Measurements from ENCODE around the gene GRK4. TPM values are rescaled to one million over a fixed set of nuclear protein-coding genes. Genes with fewer than 3 reads are reported as not detected.

GRK4 gene

DNA sequence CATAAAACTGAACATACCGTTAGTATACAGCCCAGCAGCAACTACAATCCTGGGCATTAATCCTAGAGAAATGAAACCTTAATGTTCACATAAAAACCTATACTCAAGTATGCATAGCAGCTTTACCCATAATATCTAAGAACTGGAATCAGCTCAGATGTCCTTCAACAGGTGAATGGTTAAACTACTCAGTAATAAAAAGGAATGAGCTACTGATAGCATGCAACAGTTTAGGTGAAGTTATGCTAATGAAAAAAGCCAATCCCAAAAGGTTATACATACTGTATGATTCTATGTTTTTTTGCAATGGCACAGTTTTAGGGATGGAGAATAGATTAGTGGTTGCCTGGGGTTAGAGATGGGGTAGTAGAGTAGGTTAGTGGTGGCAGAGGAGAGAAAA lies 120.4 kb downstream of the GRK4 start:
- Histone ChIP-seq H3K36me3 (replicated peaks in 1 of 2; ENCODE audit: control insufficient read depth in 2 of 2, insufficient read depth in 2 of 2, low read length in 2 of 2) (peaks cover 3 to 29% of the 10 kb centered on the region in 2 donors), H3K23ac (ENCODE audit: low read depth, low read length, poor library complexity) (no peak overlapping the region), H3K27me3 (ENCODE audit: control insufficient read depth in 3 of 3, insufficient read depth in 3 of 3, low read depth in 1 of 3, low read length in 3 of 3) (no peaks in the 10 kb centered on the region), H2BK15ac (ENCODE audit: low read length) (no peak overlapping the region), H2BK12ac (ENCODE audit: low read length) (no peak overlapping the region), H3K27ac (replicated peaks; ENCODE audit: low read length) (no peak overlapping the region), H3K9ac (ENCODE audit: low read depth, low read length, poor library complexity) (no peak overlapping the region), H2BK120ac (ENCODE audit: low read depth, low read length) (no peak overlapping the region), H2AK5ac (ENCODE audit: low read depth, low read length) (no peak overlapping the region), H3K4me3 (ENCODE audit: low read length in 2 of 2) (no peak overlapping the region), H3K14ac (ENCODE audit: low read length) (no peak overlapping the region), H3K4me2 (ENCODE audit: insufficient read depth, low read length, poor library complexity, severe bottlenecking) (no peak overlapping the region), H2BK5ac (ENCODE audit: low read length) (no peak overlapping the region), H2AFZ (ENCODE audit: low read length) (no peak overlapping the region), H3K4me1 (ENCODE audit: control insufficient read depth in 2 of 2, insufficient read depth in 1 of 2, low read depth in 1 of 2, low read length in 2 of 2) (no peaks in the 10 kb centered on the region), H3K4ac (ENCODE audit: low read length) (no peak overlapping the region), H4K91ac (ENCODE audit: low read depth, low read length, poor library complexity) (no peak overlapping the region), H4K8ac (ENCODE audit: low read depth, low read length) (no peak overlapping the region), H3K9me3 (replicated peaks in 1 of 2; ENCODE audit: control insufficient read depth in 2 of 2, insufficient read depth in 1 of 2, low read depth in 1 of 2, low read length in 2 of 2) (peaks cover 0 to 3% of the 10 kb centered on the region in 2 donors), H3K18ac (ENCODE audit: low read length) (no peak overlapping the region), H3K79me1 (ENCODE audit: low read depth, low read length) (peaks cover 5% of the 10 kb centered on the region)
- no peak for DNase-seq (ENCODE audit: low spot score)
- WGBS, 2 donors (ENCODE audit: extremely low coverage in 2 of 2, insufficient read length in 2 of 2, insufficient replicate concordance in 1 of 2) = no CpG with 5 or more reads among the region's 1 CpG

DNA sequence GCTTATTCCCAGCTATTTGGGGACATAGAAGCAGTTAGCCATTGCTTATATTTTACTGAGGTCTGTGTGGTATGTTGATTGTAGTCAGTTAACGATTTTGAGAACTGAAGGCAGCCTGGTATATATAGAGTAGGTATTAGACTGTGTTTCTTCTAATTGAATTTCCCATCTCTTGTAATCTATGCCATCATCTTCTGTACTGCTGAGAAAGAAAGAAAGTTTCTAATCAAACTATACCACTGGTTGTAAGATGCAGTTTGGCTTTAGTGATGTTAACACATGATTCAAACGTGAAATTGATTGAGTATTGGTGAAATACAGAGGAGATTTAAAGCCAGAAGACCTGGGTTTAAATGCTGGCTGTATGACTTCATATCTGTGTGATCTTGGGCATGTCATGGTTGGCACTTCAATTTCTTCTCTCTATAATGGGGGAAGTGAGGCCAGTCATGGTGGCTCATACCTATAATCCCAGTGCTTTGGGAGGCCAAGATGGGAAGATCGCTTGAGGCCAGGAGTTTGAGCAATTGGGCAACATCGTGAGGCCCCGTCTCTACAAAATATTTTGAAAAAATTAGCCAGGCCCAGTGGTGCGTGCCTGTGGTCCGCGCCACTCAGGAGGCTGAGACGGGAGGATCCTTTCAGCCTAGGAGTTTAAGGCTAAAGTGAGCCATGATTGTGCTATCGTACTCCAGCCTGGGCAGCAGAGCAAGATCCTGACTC lies 122.7 kb downstream of the GRK4 start:
- no peak overlapping the region for H3K4ac ChIP-seq (ENCODE audit: low read length)
- no peak overlapping the region for H3K4me2 ChIP-seq (ENCODE audit: insufficient read depth, low read length, poor library complexity, severe bottlenecking)
- no peak overlapping the region for H2BK120ac ChIP-seq (ENCODE audit: low read depth, low read length)
- DNase-seq (ENCODE audit: low spot score) = no peak
- H2BK5ac ChIP-seq (ENCODE audit: low read length) = no peak overlapping the region
- no peak overlapping the region for H3K4me3 ChIP-seq (ENCODE audit: low read length in 2 of 2)
- no peak overlapping the region for H3K23ac ChIP-seq (ENCODE audit: low read depth, low read length, poor library complexity)
- no peak overlapping the region for H4K91ac ChIP-seq (ENCODE audit: low read depth, low read length, poor library complexity)
- no peaks in the 10 kb centered on the region for H3K79me1 ChIP-seq (ENCODE audit: low read depth, low read length)
- H2BK12ac ChIP-seq (ENCODE audit: low read length) = no peak overlapping the region
- H3K9ac ChIP-seq (ENCODE audit: low read depth, low read length, poor library complexity) = no peak overlapping the region
- H4K8ac ChIP-seq (ENCODE audit: low read depth, low read length) = no peak overlapping the region
- H3K9me3 ChIP-seq (replicated peaks in 1 of 2; ENCODE audit: control insufficient read depth in 2 of 2, insufficient read depth in 1 of 2, low read depth in 1 of 2, low read length in 2 of 2) = peaks cover 0 to 4% of the 10 kb centered on the region in 2 donors
- no peak overlapping the region for H3K18ac ChIP-seq (ENCODE audit: low read length)
- no peaks in the 10 kb centered on the region for H3K27me3 ChIP-seq (ENCODE audit: control insufficient read depth in 3 of 3, insufficient read depth in 3 of 3, low read depth in 1 of 3, low read length in 3 of 3)
- WGBS, 2 donors (ENCODE audit: extremely low coverage in 2 of 2, insufficient read length in 2 of 2, insufficient replicate concordance in 1 of 2) = no CpG with 5 or more reads among the region's 10 CpGs
- no peak overlapping the region for H2AFZ ChIP-seq (ENCODE audit: low read length)
- H2AK5ac ChIP-seq (ENCODE audit: low read depth, low read length) = no peak overlapping the region
- H3K14ac ChIP-seq (ENCODE audit: low read length) = no peak overlapping the region
- H3K4me1 ChIP-seq (ENCODE audit: control insufficient read depth in 2 of 2, insufficient read depth in 1 of 2, low read depth in 1 of 2, low read length in 2 of 2) = no peaks in the 10 kb centered on the region
- H3K27ac ChIP-seq (replicated peaks; ENCODE audit: low read length) = no peak overlapping the region
- no peak overlapping the region for H2BK15ac ChIP-seq (ENCODE audit: low read length)
- H3K36me3 ChIP-seq (replicated peaks in 1 of 2; ENCODE audit: control insufficient read depth in 2 of 2, insufficient read depth in 2 of 2, low read length in 2 of 2) = peaks cover 3 to 49% of the 10 kb centered on the region in 2 donors

DNA sequence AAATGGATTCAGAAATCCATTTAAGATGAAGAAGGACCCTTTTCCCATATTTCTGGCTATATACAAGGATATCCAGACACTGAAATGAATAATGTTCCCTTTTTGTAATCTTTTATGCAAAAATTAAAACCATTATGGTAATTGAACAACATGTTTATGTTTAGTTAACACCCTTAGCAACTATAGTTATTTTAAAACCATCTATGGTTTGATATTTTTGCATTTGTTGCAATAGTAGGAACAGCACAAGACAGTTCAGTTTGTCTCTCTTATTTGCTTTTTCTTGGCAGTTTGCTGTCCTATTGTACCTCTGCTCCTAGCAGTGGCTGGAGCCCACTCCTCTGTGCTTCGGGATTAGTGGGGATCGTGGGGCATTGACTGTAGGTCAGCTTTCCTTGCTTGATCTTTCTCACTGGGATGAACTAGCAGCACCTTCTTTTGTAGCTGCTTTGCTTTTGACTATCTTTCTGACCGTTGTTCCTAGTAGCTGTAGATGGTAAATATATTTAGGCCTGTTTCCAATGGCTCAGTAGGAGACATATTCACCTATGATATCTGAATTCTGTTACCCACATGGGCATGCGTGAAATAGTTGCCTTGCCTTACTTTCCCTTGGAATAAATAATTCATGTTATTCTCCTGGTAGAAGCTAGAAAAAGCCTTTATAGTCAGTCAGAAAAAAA lies 123.9 kb downstream of the GRK4 start:
- Histone ChIP-seq H3K4me2 (ENCODE audit: insufficient read depth, low read length, poor library complexity, severe bottlenecking) (no peak overlapping the region), H2BK15ac (ENCODE audit: low read length) (no peak overlapping the region), H3K23ac (ENCODE audit: low read depth, low read length, poor library complexity) (no peak overlapping the region), H2BK12ac (ENCODE audit: low read length) (no peak overlapping the region), H3K4me3 (ENCODE audit: low read length in 2 of 2) (no peak overlapping the region), H3K4ac (ENCODE audit: low read length) (no peak overlapping the region), H4K8ac (ENCODE audit: low read depth, low read length) (no peak overlapping the region), H3K4me1 (ENCODE audit: control insufficient read depth in 2 of 2, insufficient read depth in 1 of 2, low read depth in 1 of 2, low read length in 2 of 2) (no peaks in the 10 kb centered on the region), H3K18ac (ENCODE audit: low read length) (no peak overlapping the region), H2AK5ac (ENCODE audit: low read depth, low read length) (no peak overlapping the region), H3K79me1 (ENCODE audit: low read depth, low read length) (no peaks in the 10 kb centered on the region), H3K27ac (replicated peaks; ENCODE audit: low read length) (no peak overlapping the region), H3K36me3 (replicated peaks in 1 of 2; ENCODE audit: control insufficient read depth in 2 of 2, insufficient read depth in 2 of 2, low read length in 2 of 2) (peaks cover 5 to 60% of the 10 kb centered on the region in 2 donors), H2BK120ac (ENCODE audit: low read depth, low read length) (no peak overlapping the region), H3K9ac (ENCODE audit: low read depth, low read length, poor library complexity) (no peak overlapping the region), H2AFZ (ENCODE audit: low read length) (no peak overlapping the region), H3K27me3 (ENCODE audit: control insufficient read depth in 3 of 3, insufficient read depth in 3 of 3, low read depth in 1 of 3, low read length in 3 of 3) (no peaks in the 10 kb centered on the region), H3K14ac (ENCODE audit: low read length) (no peak overlapping the region), H3K9me3 (replicated peaks in 1 of 2; ENCODE audit: control insufficient read depth in 2 of 2, insufficient read depth in 1 of 2, low read depth in 1 of 2, low read length in 2 of 2) (peaks cover 0 to 4% of the 10 kb centered on the region in 2 donors), H4K91ac (ENCODE audit: low read depth, low read length, poor library complexity) (no peak overlapping the region), H2BK5ac (ENCODE audit: low read length) (no peak overlapping the region)
- no peak for DNase-seq (ENCODE audit: low spot score)
- WGBS, 2 donors (ENCODE audit: extremely low coverage in 2 of 2, insufficient read length in 2 of 2, insufficient replicate concordance in 1 of 2) = no CpG with 5 or more reads among the region's 4 CpGs

Small RNA genes lying within 50 kb of the gene (small RNA-seq; reads per million reads assigned to genes)
- gene RF02134 (ENCODE audit: insufficient read depth) (not detected), gene RF02135 (ENCODE audit: insufficient read depth) (not detected), gene RNU6-204P (ENCODE audit: insufficient read depth) (not detected)
